Measurements from ENCODE around the gene ARHGEF39.

The ARHGEF39 gene

DNA sequence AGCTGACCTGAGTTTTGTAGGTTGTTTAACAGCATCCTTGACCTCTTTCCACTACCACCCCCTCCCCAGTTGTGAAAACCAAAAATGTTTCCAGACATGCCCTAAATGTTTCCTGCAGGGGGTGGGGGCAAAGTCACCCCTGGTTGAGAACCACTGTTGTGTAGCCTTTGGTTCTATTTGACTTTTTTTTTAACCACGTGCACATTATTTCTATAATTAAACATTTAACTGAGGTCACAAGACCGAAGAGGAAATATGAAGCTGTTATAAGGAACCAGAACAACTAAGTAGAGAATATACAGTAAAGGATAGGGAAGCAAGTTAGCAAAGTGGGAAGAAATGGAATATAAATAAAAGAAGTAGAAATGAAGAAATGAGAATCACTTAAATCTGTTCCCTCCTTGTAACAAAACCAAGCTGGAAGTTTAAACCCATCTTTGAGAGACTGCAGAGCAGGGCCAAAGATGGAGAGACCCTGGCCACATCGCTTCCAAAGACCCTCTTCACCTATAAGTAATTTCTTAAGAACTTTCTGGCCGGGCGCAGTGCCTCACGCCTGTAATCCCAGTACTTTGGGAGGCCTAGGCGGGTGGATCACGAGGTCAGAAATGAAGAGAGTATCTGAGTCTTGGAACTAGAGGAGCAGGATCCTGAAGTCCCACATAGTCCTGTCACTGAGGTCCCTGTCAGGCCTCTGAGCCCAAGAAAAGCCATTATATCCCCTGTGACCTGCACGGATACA is 28.7 kb downstream of the ARHGEF39 start:
- TF ChIP-seq, protein P1, sequence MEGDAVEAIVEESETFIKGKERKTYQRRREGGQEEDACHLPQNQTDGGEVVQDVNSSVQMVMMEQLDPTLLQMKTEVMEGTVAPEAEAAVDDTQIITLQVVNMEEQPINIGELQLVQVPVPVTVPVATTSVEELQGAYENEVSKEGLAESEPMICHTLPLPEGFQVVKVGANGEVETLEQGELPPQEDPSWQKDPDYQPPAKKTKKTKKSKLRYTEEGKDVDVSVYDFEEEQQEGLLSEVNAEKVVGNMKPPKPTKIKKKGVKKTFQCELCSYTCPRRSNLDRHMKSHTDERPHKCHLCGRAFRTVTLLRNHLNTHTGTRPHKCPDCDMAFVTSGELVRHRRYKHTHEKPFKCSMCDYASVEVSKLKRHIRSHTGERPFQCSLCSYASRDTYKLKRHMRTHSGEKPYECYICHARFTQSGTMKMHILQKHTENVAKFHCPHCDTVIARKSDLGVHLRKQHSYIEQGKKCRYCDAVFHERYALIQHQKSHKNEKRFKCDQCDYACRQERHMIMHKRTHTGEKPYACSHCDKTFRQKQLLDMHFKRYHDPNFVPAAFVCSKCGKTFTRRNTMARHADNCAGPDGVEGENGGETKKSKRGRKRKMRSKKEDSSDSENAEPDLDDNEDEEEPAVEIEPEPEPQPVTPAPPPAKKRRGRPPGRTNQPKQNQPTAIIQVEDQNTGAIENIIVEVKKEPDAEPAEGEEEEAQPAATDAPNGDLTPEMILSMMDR (conservative IDR thresholded peaks at IDR 0.05; ENCODE audit: control insufficient read depth, insufficient read depth, low read depth, low read length) = no peak
- no peak for DNase-seq (ENCODE audit: low read depth)
- no peak overlapping the region for H3K4me3 ChIP-seq (ENCODE audit: control insufficient read depth, low read depth, low read length)

DNA sequence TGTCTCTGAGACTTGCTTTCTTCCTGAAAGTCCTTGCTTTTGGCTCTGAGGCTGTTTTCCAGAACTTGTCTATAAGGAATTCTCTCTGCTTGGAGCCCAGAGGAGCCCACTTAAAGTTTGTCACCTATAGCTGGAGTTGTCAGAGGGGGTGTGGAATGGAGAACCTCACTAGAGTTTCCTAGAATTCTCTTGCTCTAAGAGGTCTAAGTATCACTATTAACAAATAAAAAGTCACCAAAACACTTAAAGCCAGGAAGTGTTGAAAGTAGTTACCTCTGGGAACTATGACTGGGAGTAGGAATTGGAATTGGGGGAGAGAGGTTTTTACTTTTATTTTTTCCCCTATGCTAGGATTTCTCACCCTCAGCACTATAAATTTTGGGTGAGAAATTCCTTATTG is 29.3 kb downstream of the ARHGEF39 start:
- TF ChIP-seq, protein P1 (conservative IDR thresholded peaks at IDR 0.05; ENCODE audit: control insufficient read depth, insufficient read depth, low read depth, low read length) = no peak
- H3K4me3 ChIP-seq (ENCODE audit: control insufficient read depth, low read depth, low read length) = no peak overlapping the region
- DNase-seq (ENCODE audit: low read depth) = no peak

DNA sequence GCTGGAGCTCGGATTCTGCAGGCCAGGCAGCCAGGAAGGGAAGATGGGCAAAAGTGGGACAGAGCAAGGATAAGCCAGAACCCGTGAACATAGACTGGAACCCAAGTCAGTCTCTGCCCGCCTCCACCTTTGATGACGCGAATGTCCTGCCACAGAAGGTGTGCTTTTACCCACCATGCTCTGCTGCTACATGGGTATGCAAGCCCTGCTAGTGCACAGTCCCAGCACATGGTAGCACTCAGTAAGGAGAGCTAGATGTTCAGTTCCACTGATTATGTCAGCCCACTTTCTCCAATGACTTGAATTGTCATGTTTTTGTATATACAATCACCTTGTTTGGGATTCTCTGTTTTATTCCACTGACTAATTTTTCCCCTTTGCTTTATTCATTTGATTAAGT is 35.4 kb downstream of the ARHGEF39 start:
- DNase-seq (ENCODE audit: low read depth) = no peak
- TF ChIP-seq, protein P1 (conservative IDR thresholded peaks at IDR 0.05; ENCODE audit: control insufficient read depth, insufficient read depth, low read depth, low read length) = no peak
- H3K4me3 ChIP-seq (ENCODE audit: control insufficient read depth, low read depth, low read length) = no peak overlapping the region

DNA sequence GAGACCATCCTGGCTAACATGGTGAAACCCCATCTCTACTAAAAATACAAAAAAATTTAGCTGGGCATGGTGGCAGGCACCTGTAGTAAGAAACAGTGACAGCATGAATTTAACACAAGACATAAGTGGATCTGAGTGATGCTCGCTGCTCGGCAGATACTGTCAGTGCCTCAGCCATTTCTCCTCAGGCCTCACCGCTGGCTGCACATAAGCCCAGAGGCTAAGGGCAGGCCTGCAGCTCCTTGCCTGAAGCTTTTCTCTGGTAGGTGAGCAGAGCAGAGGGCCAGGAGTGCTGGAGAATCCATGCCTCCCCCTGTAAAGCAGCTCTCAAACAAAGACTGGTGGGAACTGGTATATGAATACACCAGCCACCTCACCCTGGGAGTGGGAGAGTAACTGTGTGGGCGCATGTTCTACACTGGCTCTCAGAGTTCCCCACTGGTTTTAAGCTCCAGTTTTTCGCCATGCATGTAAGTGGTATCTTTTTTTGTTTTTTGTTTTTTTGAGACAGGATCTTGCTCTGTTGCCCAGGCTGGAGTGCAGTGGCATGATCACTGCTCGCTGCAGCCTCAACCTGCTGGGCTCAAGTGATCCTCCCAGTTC is 36.5 kb downstream of the ARHGEF39 start:
- H3K4me3 ChIP-seq (ENCODE audit: control insufficient read depth, low read depth, low read length) = no peak overlapping the region
- TF ChIP-seq, protein P1 (conservative IDR thresholded peaks at IDR 0.05; ENCODE audit: control insufficient read depth, insufficient read depth, low read depth, low read length) = no peak
- DNase-seq (ENCODE audit: low read depth) = no peak

DNA sequence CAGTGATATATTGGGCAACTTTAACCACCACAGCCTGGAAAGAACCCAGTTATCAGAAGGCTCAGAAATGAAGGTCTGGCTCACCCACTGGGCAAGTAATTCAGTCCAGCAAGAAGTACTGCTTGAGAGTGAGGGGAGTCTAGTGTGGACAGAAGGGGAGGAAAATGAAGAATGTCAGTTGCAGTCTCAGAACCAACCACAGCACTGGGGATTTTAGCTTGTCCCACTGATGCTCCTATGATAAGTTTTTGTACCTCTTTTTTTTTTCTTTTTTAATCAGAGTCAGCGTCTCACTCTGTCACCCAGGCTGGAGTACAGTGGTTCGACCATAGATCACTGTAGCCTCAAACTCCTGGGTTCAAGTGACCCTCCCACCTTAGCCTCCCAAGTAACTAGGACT is 37.4 kb downstream of the ARHGEF39 start:
- TF ChIP-seq, protein P1 (conservative IDR thresholded peaks at IDR 0.05; ENCODE audit: control insufficient read depth, insufficient read depth, low read depth, low read length) = no peak
- no peak overlapping the region for H3K4me3 ChIP-seq (ENCODE audit: control insufficient read depth, low read depth, low read length)
- DNase-seq (ENCODE audit: low read depth) = no peak

DNA sequence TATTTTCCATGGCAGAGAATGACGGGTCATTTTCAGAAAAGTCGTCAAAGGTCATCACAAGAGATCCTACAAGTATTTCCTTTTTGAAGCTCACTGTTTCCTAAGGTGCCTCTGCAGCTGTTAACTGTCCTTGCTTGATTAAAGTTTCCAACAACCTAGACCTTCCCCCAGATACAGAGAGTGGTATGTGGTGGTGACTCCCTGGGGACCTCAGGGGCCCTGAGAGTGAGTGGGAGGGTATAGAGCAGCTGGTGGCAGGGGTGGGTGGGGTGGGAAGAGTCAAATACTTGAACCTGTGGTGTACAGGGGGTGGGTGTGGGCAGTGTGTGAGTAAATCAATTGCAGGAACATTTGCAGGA is 45.2 kb downstream of the ARHGEF39 start:
- H3K4me3 ChIP-seq (ENCODE audit: control insufficient read depth, low read depth, low read length) = no peak overlapping the region
- no peak for DNase-seq (ENCODE audit: low read depth)
- TF ChIP-seq, protein P1 (conservative IDR thresholded peaks at IDR 0.05; ENCODE audit: control insufficient read depth, insufficient read depth, low read depth, low read length) = no peak
